ENCODE measurements around the gene FAM20C.
"Not testable (repeated sequence)": the region's sequence is repeated elsewhere in the genome, so short reads cannot be mapped to it uniquely, and the experiment has no call there.

Gene FAM20C

GRCh38 chr7:193481-194251 lies 1.3 kb downstream of the FAM20C start:
- no peak for DNase-seq

GRCh38 chr7:194252-195009 lies 2.1 kb downstream of the FAM20C start:
- DNase-seq = no peak

- DNase-seq = no peak
Measured at GRCh38 chr7:195010-195829, 2.8 kb downstream of the FAM20C start.

- no peak for DNase-seq
Measured at GRCh38 chr7:195830-196128, 3.4 kb downstream of the FAM20C start.

GRCh38 chr7:196283-196682 lies 3.9 kb downstream of the FAM20C start:
- DNase-seq = no peak

- DNase-seq = no peak
Measured at GRCh38 chr7:196778-197321, 4.5 kb downstream of the FAM20C start.

GRCh38 chr7:197413-198335 lies 5.3 kb downstream of the FAM20C start:
- no peak for DNase-seq

GRCh38 chr7:199483-200249 lies 7.3 kb downstream of the FAM20C start:
- no peak for DNase-seq

- DNase-seq = no peak
Measured at GRCh38 chr7:200290-200689, 7.9 kb downstream of the FAM20C start.

GRCh38 chr7:200704-201103 lies 8.3 kb downstream of the FAM20C start:
- no peak for DNase-seq

- DNase-seq = no peak
Measured at GRCh38 chr7:204326-204725, 12.0 kb downstream of the FAM20C start.

GRCh38 chr7:205115-206010 lies 13.0 kb downstream of the FAM20C start:
- DNase-seq = no peak

- not testable (repeated sequence) for DNase-seq
Measured at GRCh38 chr7:206351-206750, 14.0 kb downstream of the FAM20C start.

GRCh38 chr7:207418-208129 lies 15.2 kb downstream of the FAM20C start:
- DNase-seq = no peak

GRCh38 chr7:208130-208673 lies 15.8 kb downstream of the FAM20C start:
- DNase-seq = no peak

GRCh38 chr7:208816-209215 lies 16.4 kb downstream of the FAM20C start:
- DNase-seq = no peak

- no peak for DNase-seq
Measured at GRCh38 chr7:209416-209815, 17.0 kb downstream of the FAM20C start.

- no peak for DNase-seq
Measured at GRCh38 chr7:209906-210305, 17.5 kb downstream of the FAM20C start.

GRCh38 chr7:210401-210925 lies 18.1 kb downstream of the FAM20C start:
- no peak for DNase-seq

All from activated CD8-positive, alpha-beta memory T cell treated with anti-CD3 and anti-CD28 coated beads for 24 hours (primary cell).